Activated CD8-positive, alpha-beta memory T cell treated with anti-CD3 and anti-CD28 coated beads for 1 hour (primary cell): ENCODE data around the gene PRAMEF1.
"Not testable (repeated sequence)": the region's sequence is repeated elsewhere in the genome, so short reads cannot be mapped to it uniquely, and the experiment has no call there.

Source experiments
- DNase-seq, 2 donors: peaks; one replicate each; pipeline ENCODE4 v3.0.0-alpha.2; 2020; ENCODE audit warnings: low read depth in 1 of 2; ENCODE audit errors: extremely low read depth in 1 of 2

The PRAMEF1 gene, protein sequence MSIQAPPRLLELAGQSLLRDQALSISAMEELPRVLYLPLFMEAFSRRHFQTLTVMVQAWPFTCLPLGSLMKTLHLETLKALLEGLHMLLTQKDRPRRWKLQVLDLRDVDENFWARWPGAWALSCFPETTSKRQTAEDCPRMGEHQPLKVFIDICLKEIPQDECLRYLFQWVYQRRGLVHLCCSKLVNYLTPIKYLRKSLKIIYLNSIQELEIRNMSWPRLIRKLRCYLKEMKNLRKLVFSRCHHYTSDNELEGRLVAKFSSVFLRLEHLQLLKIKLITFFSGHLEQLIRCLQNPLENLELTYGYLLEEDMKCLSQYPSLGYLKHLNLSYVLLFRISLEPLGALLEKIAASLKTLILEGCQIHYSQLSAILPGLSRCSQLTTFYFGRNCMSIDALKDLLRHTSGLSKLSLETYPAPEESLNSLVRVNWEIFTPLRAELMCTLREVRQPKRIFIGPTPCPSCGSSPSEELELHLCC

DNA sequence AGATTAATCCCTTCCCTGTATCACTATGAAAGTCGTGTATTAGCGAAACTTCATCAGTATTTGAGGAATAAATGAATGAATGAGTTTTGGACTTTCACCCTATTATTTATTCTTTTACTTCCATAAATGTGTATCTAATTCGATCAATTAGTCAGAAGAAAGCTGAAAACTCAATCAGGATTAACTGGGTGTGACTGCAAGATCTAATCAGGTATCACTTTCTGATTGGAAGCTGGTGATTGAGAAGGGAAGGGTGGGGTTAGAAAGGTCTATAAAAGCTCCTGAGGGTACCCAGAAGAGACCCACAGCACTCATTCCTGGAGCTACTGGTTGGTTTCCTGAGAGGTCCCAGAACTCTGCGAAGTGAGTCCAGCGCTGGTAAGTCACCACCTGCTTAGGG, at the start of gene PRAMEF1:
TSS of gene PRAMEF1 (plus strand) at position 301 of the 400 bp plus-strand sequence. CDS start 1,831 bp downstream, outside the sequence.
- not testable (repeated sequence) for DNase-seq

DNA sequence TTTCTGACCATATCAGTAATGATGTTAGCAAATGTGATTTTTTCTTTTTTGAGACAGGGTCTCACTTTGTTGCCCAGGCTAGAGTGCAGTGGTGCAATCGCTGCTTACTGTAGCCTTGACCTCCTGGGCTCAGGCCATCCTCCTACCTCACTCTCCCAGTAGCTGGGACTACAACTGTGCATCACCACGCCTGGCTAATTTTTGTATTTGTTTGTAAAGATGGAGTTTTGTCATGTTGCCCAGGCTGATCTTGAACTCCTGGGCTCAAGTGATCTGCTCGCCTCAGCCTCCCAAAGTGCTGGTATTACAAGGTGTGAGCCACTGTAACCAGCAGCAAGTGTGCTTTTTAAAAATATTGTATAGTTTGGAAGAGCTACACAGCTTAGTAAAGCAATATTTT, 49.3 kb upstream of the PRAMEF1 start:
- no peak for DNase-seq

DNA sequence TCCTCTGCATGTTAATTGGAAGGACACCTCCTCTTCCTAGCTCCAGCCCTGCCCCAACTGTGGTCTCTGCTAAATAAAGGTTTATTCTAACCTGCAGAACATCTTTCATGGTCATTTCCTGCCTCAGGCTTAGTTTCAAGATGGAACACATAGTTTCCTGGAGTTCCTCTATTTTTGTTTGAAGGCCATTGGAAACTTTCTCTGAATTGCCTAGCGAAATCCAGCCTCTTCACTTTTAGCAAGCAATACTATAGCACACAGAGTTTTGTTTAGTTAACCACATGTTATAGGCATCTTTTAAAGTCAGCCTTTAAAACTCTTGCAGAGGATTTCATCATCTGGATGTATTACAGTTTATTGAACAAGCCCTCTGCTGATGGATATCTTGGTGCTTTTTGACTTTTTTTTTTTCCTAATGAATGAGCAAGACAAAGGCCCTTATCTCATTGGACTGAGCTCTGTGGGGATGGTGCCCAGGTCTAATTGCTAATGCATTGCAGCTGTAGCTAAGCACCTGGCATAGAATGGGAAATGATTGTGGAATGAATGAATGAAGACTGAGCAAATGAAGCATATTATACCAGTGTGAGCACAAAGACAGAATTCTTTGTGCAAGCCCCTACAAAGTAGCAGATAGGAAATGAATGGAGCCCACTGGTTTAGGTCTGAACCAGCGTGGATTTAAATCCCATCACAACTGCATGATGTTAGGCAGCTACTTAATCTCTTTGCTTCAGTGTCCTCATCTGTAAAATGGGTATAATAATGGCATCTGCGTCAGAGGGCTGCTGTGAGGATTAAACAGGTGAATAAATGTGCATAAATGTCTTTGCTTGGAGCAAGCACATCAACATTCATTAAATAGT, 45.8 kb upstream of the PRAMEF1 start:
- no peak for DNase-seq

DNA sequence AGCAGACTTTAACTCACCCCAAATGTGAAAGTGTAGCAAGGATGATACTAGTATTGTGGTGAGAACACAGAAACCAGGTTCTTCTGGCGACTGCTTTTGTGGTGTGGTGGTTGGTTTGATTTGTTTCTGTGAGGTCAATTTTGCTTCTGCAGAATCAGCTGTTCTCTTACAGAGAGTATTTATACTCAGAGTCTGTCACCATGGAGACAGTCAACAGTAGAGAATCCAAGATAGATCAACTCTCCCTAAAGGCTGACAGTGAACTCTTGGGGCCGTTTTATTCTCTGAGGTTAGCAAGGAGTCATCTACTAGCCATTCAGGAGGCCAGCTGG, 45.2 kb upstream of the PRAMEF1 start, which contains the start of gene CFAP107:
TSS of gene CFAP107 (plus strand) at position 209 of the 332 bp plus-strand sequence. CDS start 231 bp downstream, outside the sequence.
- no peak for DNase-seq

DNA sequence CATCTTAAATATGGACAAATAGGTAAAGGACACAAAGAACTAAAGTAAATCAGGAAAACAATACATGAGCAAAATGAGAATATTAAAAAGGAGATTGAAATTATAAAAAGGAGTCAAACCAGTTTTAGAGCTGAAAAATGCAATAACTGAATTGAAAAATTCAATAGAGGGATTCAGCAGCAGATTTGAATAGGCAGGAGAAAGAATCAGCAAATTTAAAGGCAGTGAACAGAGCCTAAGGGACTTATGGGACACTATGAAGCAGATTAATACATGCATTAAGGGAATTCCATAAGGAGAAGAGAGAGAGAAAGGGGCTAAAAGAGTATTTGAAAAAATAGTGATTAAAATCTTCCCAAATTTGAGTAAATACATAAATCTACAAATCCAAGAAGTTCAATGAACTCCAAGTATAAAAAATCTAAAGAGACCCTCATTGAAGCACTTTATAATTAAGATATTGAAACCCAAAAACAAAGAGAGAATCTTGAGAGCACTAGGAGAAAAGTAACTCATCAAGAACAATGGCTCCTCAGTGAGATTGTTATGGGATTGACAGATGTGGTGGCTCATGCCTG, 42.3 kb upstream of the PRAMEF1 start:
- no peak for DNase-seq

DNA sequence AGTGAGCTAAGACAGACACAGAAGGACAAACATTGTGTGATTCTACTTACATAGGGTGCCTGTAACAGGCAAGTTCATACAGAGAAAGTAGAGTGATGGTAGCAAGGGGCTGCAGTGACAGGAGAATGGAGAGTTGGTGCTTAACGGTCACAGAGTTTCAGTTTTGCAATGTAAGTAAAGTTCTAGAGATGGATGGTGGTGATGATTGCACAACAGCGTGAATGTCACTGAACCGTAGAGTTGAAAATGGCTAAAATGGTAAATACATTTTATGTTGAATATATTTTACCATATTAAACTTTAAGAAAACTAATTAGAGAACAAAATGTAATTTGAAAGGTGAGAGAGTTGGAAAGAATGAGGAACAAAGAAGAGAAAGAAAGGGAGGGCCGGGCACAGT, 36.5 kb upstream of the PRAMEF1 start:
- DNase-seq, result no peak

DNA sequence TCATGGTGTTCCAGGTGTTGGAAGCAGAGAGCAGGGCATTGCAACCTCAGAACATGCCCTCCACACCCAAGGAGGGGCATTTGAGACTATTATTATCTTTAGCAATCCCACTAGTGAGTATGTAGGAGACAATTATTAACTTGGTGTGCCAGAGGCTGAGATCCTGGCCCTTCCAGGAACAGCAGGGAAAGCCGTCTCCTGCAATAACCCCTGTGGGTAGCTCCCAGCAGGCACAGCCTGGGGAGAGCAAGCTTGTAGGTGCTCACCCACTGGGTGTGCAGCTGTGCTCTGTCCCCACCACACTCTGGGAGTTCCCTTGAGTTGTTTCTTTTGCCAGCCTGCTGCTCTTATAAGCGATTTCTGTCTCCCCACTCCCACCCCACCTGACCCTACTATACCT, 34.9 kb upstream of the PRAMEF1 start:
- DNase-seq, result no peak

DNA sequence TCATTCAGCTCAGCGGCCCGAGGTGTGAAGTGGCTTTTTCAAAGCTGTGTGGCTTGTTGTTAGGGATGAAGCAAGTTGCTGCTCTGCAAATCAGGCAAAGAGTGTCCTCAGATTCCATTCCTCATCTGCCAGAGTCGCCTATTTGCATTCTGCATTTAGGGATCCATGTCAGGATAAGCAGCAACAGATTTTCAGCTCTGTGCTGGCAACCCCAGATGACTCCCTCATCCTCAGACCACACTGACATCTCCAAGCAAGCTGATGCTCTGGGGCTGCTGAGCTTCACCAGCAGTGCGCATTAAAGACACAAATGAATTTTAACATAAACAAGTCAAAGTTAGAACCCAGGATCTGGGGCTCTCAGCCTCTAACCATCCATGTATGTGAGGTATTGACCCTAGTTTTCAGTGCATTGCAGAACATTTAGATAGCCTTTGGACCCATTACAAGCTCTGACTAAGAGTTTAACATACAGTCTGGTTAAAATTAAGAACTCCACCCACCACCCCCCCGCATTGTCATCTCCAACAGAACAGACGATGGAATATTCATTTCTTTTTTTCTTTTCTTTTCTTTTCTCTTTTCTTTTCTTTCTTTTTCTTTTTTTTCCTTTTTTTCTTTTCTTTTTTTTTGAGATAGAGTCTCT, 34.3 kb upstream of the PRAMEF1 start:
- no peak for DNase-seq

DNA sequence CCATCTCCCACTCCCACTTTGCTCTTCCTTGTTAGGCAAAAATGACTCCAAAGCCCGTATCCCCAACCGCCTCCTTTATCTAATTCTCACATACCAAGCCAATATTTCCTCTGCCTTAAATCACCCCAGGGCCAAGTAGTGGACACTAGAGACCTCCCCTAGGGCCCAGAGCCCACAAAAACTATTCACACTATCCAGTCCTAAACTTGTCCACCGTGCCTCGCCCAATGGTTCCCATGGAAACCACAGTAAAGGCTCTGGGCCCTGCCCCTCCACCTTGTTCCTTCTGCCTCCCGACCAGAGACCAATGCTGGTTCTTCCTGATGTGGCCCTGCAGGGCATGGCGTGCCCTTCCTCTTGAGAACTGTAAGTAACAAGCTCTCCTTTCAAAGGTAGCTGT, 33.4 kb upstream of the PRAMEF1 start:
- no peak for DNase-seq

DNA sequence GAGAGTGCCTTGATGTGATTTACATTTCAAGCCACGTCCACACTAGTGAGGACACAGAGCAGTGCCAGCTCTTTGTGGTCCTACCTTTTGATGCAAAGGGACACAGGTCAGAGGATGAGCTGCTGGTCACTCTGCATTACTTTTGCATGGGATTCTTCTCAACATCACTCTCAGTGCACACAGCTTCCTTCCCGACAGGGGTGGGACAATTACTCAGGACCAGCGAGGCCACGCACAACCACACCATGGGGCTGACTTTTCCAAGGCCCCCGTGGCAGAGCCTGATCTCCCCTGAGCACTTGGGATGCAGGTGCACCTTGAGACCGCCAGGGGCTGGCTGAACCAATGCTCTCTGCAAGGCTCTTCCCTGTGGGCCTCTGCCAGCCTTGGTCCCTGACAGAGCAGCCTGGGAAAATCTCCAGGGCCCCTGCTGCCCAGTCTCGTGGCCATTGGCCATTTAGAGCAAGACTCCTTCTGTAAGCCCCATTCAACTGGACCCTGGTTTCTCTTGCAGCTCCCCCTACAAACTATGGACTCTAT, 30.9 kb upstream of the PRAMEF1 start:
- DNase-seq, result no peak

DNA sequence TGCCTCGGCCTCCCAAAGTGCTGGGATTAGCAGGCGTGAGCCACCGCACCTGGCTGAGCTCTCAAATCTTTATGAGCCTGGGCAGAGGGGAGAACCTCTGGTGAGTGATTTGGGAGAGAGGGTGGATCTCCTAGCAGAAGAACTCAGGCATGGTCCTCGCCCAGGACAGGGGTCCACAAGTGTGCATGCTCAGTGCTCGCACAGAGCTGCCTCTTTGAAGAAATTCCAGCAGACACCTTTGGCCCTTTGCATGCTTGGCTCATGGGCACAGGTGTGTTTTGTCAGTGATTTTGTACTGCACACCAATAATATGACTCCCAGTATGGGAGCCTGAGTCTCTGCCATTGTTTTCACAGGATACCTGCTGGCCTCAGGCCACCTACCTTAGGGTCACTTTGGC, 29.4 kb upstream of the PRAMEF1 start:
- no peak for DNase-seq

DNA sequence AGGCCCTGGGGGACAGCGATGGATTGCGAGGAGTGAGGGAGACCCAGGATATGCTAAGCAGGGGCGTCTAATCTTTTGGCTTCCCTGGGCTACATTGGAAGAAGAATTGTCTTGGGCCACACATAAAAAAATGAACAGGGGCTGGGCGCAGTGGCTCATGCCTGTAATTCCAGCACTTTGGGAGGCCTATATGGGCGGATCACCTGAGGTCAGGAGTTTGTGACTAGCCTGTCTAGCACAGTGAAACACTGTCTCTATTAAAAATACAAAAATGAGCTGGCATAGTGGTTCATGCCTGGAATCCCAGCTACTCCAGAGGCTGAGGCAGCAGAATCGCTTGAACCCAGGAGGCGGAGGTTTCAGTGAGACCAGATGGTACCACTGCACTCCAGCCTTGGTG, 28.4 kb upstream of the PRAMEF1 start:
- no peak for DNase-seq

DNA sequence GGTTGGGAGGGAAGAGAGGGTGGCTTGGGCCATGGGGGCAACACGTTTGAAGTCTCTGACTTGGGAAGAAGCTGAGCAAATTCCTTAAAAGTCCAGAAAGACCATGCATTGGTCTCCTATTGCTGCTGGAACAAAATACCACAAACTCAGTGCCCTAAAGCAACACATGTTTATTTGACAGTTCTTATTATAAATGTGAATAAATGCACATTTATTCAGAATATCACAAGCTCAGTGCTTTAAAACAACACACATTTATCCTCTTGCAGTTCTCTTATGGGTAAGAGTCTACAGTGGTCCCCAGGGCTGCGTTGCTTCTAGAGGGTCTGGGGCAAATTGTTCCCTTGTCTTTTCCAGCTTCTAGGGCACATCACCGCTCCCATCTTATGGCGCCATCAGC, 27.7 kb upstream of the PRAMEF1 start:
- no peak for DNase-seq

DNA sequence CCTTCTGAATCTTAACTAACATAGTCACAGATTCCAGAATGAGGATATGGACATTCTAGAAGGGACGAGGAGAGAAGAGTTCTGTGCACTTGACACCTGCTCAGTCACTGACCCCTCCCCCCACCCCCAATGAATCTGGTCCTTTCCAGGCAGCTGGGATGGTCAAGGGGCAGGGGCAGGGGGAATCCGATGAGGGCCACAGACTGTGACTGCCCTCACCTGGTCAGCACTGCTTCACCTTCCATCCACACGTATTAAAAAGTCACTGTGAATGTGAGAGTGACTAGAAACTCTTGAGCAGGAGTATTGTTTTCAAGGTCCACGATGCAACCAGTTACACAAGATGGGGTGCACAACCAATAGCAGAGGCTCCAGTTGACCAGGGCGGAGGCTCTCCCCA, 27.2 kb upstream of the PRAMEF1 start:
- DNase-seq, result no peak

DNA sequence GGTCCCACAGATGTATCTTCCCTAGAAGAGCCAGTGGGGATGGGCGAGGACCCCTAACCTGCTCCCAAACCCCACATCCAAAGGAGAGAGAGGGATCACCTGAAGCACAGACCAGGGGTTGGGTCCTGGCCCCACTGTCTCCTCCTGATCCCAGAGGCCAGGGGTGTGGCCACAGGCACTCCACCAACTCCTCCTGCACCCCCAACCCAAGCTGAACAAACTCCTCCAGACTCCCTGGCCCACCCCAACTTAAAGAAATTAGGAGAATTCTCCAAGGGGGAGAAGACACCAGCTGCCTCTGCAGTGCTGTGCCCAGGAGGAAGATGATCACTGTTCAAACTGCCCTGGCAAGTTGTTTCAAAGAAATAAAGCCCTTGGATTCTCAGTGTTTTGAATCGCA, 22.2 kb upstream of the PRAMEF1 start:
- DNase-seq, result no peak

DNA sequence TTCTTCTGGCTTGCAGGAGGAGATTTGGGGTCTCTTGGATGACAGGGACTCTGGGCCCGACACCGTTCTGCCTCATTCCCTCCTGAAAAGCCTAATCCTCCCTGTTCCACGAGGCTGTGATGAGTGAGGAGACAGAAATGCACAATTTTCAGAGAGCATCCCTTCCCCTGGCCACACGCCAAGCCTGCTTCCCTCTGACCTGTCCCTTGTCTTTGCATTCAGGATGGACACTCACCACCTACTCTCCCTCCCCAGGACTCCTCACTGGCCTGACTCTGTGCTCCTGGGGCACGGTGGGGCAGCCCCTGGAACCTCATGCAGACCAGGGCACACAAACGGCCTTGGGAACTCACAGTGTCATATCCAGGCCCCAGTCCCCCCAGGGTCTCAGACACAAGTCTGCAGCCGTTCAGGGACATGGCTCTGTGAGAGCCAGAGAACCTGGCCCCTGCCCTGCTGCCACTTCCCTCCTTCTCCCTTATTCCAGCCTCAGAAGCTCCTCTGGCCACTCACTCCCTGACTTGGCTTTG, 21.2 kb upstream of the PRAMEF1 start:
- DNase-seq, result no peak

DNA sequence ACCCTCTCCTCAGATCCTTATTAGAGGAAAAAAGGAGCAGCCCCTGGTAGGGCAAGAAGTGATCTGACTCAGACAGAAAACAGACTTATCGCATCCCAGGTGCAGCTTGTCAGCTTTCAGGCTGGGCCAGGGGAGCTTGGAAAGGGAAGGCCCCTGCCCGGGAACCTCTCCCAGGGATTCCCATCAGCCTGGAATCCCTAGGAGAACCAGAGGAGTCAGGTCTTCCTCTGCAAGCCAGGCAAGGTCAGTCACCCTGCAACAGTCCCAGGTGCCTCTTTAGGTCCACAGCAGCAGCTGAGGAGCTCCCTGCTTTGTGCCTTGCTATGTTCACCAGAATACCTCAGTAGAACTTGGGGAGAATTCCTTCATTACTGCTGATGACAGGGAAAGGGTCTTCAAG, 20.6 kb upstream of the PRAMEF1 start:
- DNase-seq, result no peak

DNA sequence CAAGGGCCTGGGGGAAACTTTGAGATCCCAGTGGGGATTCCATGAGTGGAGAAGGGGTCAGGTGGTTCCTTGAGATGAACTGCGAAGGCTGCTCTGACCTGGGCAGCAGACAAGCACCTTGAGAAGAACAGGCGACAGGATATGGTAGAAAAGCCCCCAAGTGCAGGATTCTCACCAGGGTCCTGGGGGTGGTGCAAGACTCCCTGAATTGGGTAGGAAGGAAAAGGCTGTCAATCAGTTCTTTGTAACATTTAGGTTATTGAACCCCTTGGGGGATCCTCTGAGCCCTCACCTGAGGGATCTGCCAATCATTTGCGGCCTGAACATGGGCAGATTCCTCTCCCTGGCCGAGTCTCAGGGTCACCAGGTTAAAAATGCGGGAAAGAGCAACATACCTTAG, 20.0 kb upstream of the PRAMEF1 start:
- no peak for DNase-seq

DNA sequence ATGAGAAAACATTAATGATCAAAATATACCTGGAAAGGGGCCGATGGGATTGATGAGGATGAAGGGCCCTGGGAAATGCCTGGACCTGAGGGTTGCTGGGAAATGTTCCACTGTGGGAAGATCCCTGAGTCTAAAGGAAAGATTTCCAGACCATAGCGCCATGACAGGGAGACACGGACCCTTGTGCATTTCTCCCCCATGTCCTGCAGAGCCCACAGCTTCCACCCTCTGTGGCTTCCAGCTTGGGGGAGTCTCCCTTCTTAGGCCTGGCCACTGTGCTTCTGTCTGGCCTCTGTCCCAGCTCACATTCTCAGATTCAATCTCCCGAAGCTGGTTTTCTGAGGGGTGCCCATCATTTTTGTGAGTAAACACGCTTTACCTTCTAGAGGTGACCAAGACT, 18.7 kb upstream of the PRAMEF1 start:
- DNase-seq, result no peak

DNA sequence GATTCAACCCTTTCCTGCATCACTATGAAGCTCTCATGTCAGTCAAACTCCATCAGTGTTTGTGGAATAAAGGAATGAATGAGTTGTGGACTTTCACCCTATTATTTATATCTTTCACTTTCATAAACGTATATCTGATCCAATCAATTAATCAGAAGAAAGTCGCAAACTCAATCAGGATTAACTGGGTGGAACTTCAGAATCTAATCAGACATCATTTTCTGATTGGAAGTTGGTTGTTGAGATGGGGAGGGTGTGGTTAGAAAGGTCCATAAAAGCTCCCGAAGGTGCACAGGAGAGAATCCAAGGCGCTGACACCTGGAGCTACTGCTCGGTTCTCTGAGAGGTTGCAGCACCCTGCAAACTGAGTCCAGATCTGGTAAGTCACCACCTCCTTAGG, 17.8 kb upstream of the PRAMEF1 start, which contains the start of gene PRAMEF12:
TSS of gene PRAMEF12 (plus strand) at position 301 of the 400 bp plus-strand sequence. CDS start 1,130 bp downstream, outside the sequence.
- DNase-seq, result no peak
